GM19452 (cell line): ENCODE data around the gene BLVRA.
"Not testable (repeated sequence)": the region's sequence is repeated elsewhere in the genome, so short reads cannot be mapped to it uniquely, and the experiment has no call there.

Experiments
- ATAC-seq: cut with Tn5 transposase; IDR thresholded peaks from one replicate; pipeline ENCODE4 v1.9.1; 2021; ENCODE audit not compliant: unreplicated experiment

The BLVRA gene

GRCh38 chr7:43799605-43800004, 41.1 kb downstream of the BLVRA start:
- no peak for ATAC-seq

GRCh38 chr7:43803865-43804264, 45.4 kb downstream of the BLVRA start:
- no peak for ATAC-seq

GRCh38 chr7:43808410-43808809, 49.9 kb downstream of the BLVRA start:
- ATAC-seq = no peak

GRCh38 chr7:43810195-43810941, 51.9 kb downstream of the BLVRA start:
- ATAC-seq = not testable (repeated sequence)

- no peak for ATAC-seq
These were observed 56.9 kb downstream of the BLVRA start for GRCh38 chr7:43815373-43815772.

GRCh38 chr7:43816046-43816797, 57.7 kb downstream of the BLVRA start:
- ATAC-seq = not testable (repeated sequence)

GRCh38 chr7:43823425-43823824, 64.9 kb downstream of the BLVRA start:
- not testable (repeated sequence) for ATAC-seq

- no peak for ATAC-seq
These were observed 65.5 kb downstream of the BLVRA start for GRCh38 chr7:43823941-43824340.

- ATAC-seq = not testable (repeated sequence)
These were observed 66.0 kb downstream of the BLVRA start for GRCh38 chr7:43824513-43824912.

GRCh38 chr7:43824963-43825362, 66.5 kb downstream of the BLVRA start:
- ATAC-seq = no peak

GRCh38 chr7:43825391-43825808, 66.9 kb downstream of the BLVRA start:
- ATAC-seq = no peak

GRCh38 chr7:43830917-43831316, 72.4 kb downstream of the BLVRA start:
- ATAC-seq = not testable (repeated sequence)

- peak; percentile 57 for ATAC-seq
These were observed 76.2 kb downstream of the BLVRA start for GRCh38 chr7:43834463-43835251.

GRCh38 chr7:43838201-43838658, 79.8 kb downstream of the BLVRA start:
- no peak for ATAC-seq

- ATAC-seq = no peak
These were observed 84.8 kb downstream of the BLVRA start for GRCh38 chr7:43843296-43843695.

- no peak for ATAC-seq
These were observed 85.8 kb downstream of the BLVRA start for GRCh38 chr7:43844257-43844656.

GRCh38 chr7:43844662-43845061, 86.2 kb downstream of the BLVRA start:
- ATAC-seq = no peak

- no peak for ATAC-seq
These were observed 89.0 kb downstream of the BLVRA start for GRCh38 chr7:43847496-43847895.

GRCh38 chr7:43849047-43849446, 90.6 kb downstream of the BLVRA start:
- no peak for ATAC-seq

GRCh38 chr7:43850348-43851116, 92.1 kb downstream of the BLVRA start:
- peak; percentile 82 for ATAC-seq

GRCh38 chr7:43851805-43852204, 93.3 kb downstream of the BLVRA start:
- no peak for ATAC-seq
